A549 treated with Hydrocortisone at 1 μM for 4 hours (cell line): ENCODE results near the gene C18orf63. TPM values are rescaled to one million over a fixed set of nuclear protein-coding genes. Genes with fewer than 3 reads are reported as not detected.

ENCODE experiments used
- total RNA-seq: library from RNA; stranded (reverse); fragments of 200-300 nt; extraction: Qiagen RNA extraction; gene quantifications from 5 replicates; pipeline ENCODE4 v1.2.3, GENCODE V29; 2022

The C18orf63 gene
- not detected in 5 replicates for total RNA-seq

GRCh38 chr18:74315464-74316256, at the start of gene C18orf63:
Gene C18orf63 (plus strand): TSS chr18:74315839. CDS start chr18:74317866, 2,027 bp downstream.

GRCh38 chr18:74291771-74292540, 23.7 kb upstream of the C18orf63 start, which contains the start of gene CYB5A:
Gene CYB5A (minus strand): TSS chr18:74291963. CDS start chr18:74291875, 88 bp downstream.

Other genes starting within 250 kb of the C18orf63 start
- 0.67 to 1.1 TPM (median 0.92 TPM) in 5 replicates for gene FBXO15, start 168.0 kb upstream of the C18orf63 start, total RNA-seq
- 50.0 to 61.7 TPM (median 58.3 TPM) in 5 replicates for gene TIMM21, start 167.3 kb upstream of the C18orf63 start, total RNA-seq
- 123 to 133 TPM (median 129 TPM) in 5 replicates for gene CYB5A, start 23.9 kb upstream of the C18orf63 start, total RNA-seq
- gene DIPK1C, start 141.5 kb downstream of the C18orf63 start, total RNA-seq, result not detected in 5 replicates
- 79.1 to 106 TPM (median 82.9 TPM) in 5 replicates for gene CNDP2, start 180.5 kb downstream of the C18orf63 start, total RNA-seq
- gene CNDP1, start 218.7 kb downstream of the C18orf63 start, total RNA-seq, result not detected in 5 replicates